DOHH2 (cell line): ENCODE results near the gene CSNK1G3.
"Not testable (repeated sequence)": the region's sequence is repeated elsewhere in the genome, so short reads cannot be mapped to it uniquely, and the experiment has no call there.

ENCODE experiments used
- H3F3A ChIP-seq: fragments of 200-600 bp; sonication (generic), shearing (Covaris generic); 2 replicates; pipeline ENCODE4 v1.6.0; 2016; ENCODE audit warnings: antibody characterized with exemption, mild to moderate bottlenecking; ENCODE audit not compliant: control insufficient read depth, insufficient read depth
- H3K27ac ChIP-seq: fragments of 200-600 bp; sonication (generic); 2 replicates; pipeline ENCODE4 v1.5.1; 2014; ENCODE audit warnings: low read depth, mild to moderate bottlenecking, low read length, moderate library complexity
- H3K27me3 ChIP-seq: fragments of 200-600 bp; sonication (generic); 2 replicates; pipeline ENCODE4 v1.6.1; 2014; ENCODE audit warnings: mild to moderate bottlenecking, low read length, mixed read lengths; ENCODE audit not compliant: control insufficient read depth
- H3K36me3 ChIP-seq: fragments of 200-600 bp; sonication (generic); 2 replicates; pipeline ENCODE4 v1.6.1; 2014; ENCODE audit warnings: mild to moderate bottlenecking, low read length, moderate library complexity, mixed read lengths; ENCODE audit not compliant: control insufficient read depth
- H3K4me1 ChIP-seq: fragments of 200-600 bp; sonication (generic); 2 replicates; pipeline ENCODE4 v1.6.1; 2014; ENCODE audit warnings: mild to moderate bottlenecking, low read length, mixed read lengths; ENCODE audit not compliant: control insufficient read depth
- H3K4me2 ChIP-seq: fragments of 200-600 bp; sonication (generic); 2 replicates; pipeline ENCODE4 v1.6.0; 2014; ENCODE audit warnings: mild to moderate bottlenecking, low read length, moderate library complexity
- H3K4me3 ChIP-seq: fragments of 200-600 bp; sonication (generic); 2 replicates; pipeline ENCODE4 v1.5.1; 2014; ENCODE audit warnings: mild to moderate bottlenecking, low read length, mixed read lengths
- H3K79me2 ChIP-seq: fragments of 200-600 bp; sonication (generic); 2 replicates; pipeline ENCODE4 v1.6.1; 2014; ENCODE audit warnings: mild to moderate bottlenecking, low read length, mixed read lengths; ENCODE audit not compliant: control insufficient read depth
- H3K9me2 ChIP-seq: fragments of 200-600 bp; sonication (generic); replicated peaks from 2 replicates; pipeline ENCODE4 v1.6.1; 2014; ENCODE audit warnings: mild to moderate bottlenecking, low read length, mixed read lengths; ENCODE audit not compliant: control insufficient read depth
- H3K9me3 ChIP-seq: fragments of 200-600 bp; sonication (generic); 2 replicates; pipeline ENCODE4 v1.6.1; 2014; ENCODE audit warnings: antibody characterized with exemption, low read length, mixed read lengths; ENCODE audit not compliant: control insufficient read depth, insufficient read depth
- H4K20me1 ChIP-seq: fragments of 200-600 bp; sonication (generic); 2 replicates; pipeline ENCODE4 v1.6.0; 2014; ENCODE audit warnings: low read depth, mild to moderate bottlenecking, antibody characterized with exemption, low read length, moderate library complexity; ENCODE audit not compliant: control insufficient read depth, insufficient read depth
- CTCF ChIP-seq: fragments of 200-600 bp; sonication (generic); IDR thresholded peaks from one replicate; pipeline ENCODE4 v1.5.1; 2014; ENCODE audit warnings: antibody characterized with exemption, mild to moderate bottlenecking, low read depth, low read length; ENCODE audit not compliant: poor library complexity, severe bottlenecking
- EZH2phosphoT487 ChIP-seq: fragments of 200-600 bp; sonication (generic); IDR thresholded peaks from 2 replicates; pipeline ENCODE4 v1.6.1; 2017; ENCODE audit warnings: borderline replicate concordance, mild to moderate bottlenecking, antibody characterized with exemption, low read length, moderate library complexity, mixed read lengths

CSNK1G3 gene

GRCh38 chr5:123511648-123512605, at the start of gene CSNK1G3:
TSS of gene CSNK1G3 (plus strand) at chr5:123512177. CDS start at chr5:123545664, 33,487 bp downstream.
- Histone ChIP-seq H3K9me2 (no peaks in the 10 kb centered on the region), H3K27ac (peak within 1 kb of the TSS; percentile 49), H4K20me1 (peaks cover 1% of the 10 kb centered on the region; the same call in 1 of the 2 replicates), H3K4me1 (peaks cover 24% of the 10 kb centered on the region), H3K27me3 (no peaks in the 10 kb centered on the region), H3K79me2 (peaks cover 42% of the 10 kb centered on the region), H3F3A (no peaks in the 10 kb centered on the region), H3K4me3 (peak within 1 kb of the TSS; percentile 88), H3K9me3 (no peaks in the 10 kb centered on the region), H3K36me3 (no peaks in the 10 kb centered on the region), H3K4me2 (peak within 1 kb of the TSS; percentile 83)
- no peak for TF ChIP-seq EZH2phosphoT487
- no peak for TF ChIP-seq CTCF

GRCh38 chr5:123466839-123467238, 45.1 kb upstream of the CSNK1G3 start:
- not testable (repeated sequence) for H3K79me2 ChIP-seq, H4K20me1 ChIP-seq, H3F3A ChIP-seq, H3K4me1 ChIP-seq, H3K4me3 ChIP-seq, H3K27ac ChIP-seq, H3K9me2 ChIP-seq, H3K27me3 ChIP-seq, H3K4me2 ChIP-seq, H3K9me3 ChIP-seq, H3K36me3 ChIP-seq

- no peaks in the 10 kb centered on the region for H3K4me1 ChIP-seq
- no peaks in the 10 kb centered on the region for H3K27me3 ChIP-seq
- H3K4me3 ChIP-seq = no peak overlapping the region
- H3K79me2 ChIP-seq = no peaks in the 10 kb centered on the region
- H4K20me1 ChIP-seq = no peaks in the 10 kb centered on the region
- TF ChIP-seq CTCF (no peak), EZH2phosphoT487 (no peak)
- H3K4me2 ChIP-seq = no peak overlapping the region
- H3K9me3 ChIP-seq = 0 out of 2 replicates have a peak, but pooled peaks cover 6% of the 10 kb centered on the region
- H3K36me3 ChIP-seq = no peaks in the 10 kb centered on the region
- no peak overlapping the region for H3K27ac ChIP-seq
- no peaks in the 10 kb centered on the region for H3K9me2 ChIP-seq
- no peaks in the 10 kb centered on the region for H3F3A ChIP-seq
These were observed 40.6 kb upstream of the CSNK1G3 start for GRCh38 chr5:123471385-123471784.

- H3K9me3 ChIP-seq = 0 out of 2 replicates have a peak, but pooled peaks cover 6% of the 10 kb centered on the region
These were observed 39.6 kb upstream of the CSNK1G3 start for GRCh38 chr5:123472150-123472924.

More at GRCh38 chr5:123472150-123472924, 39.6 kb upstream of the CSNK1G3 start:
- no peaks in the 10 kb centered on the region for H3K9me2 ChIP-seq
- no peak overlapping the region for H3K27ac ChIP-seq
- no peaks in the 10 kb centered on the region for H3K4me1 ChIP-seq
- no peaks in the 10 kb centered on the region for H3F3A ChIP-seq
- no peaks in the 10 kb centered on the region for H4K20me1 ChIP-seq
- no peaks in the 10 kb centered on the region for H3K27me3 ChIP-seq
- no peak overlapping the region for H3K4me3 ChIP-seq
- H3K36me3 ChIP-seq = no peaks in the 10 kb centered on the region
- H3K4me2 ChIP-seq = no peak overlapping the region
- H3K79me2 ChIP-seq = no peaks in the 10 kb centered on the region
- TF ChIP-seq CTCF (no peak), EZH2phosphoT487 (no peak)
